Hepatocyte (in vitro differentiated cells): ENCODE results near the gene DENND4A. TPM values are rescaled to one million over a fixed set of nuclear protein-coding genes. Genes with fewer than 3 reads are reported as not detected.

Source experiments
- DNase-seq: peaks from one replicate; pipeline ENCODE4 v3.0.0-alpha.2; 2016; ENCODE audit warnings: low spot score
- H2AFZ ChIP-seq: fragments of 200-600 bp; sonication (generic); 2 replicates; pipeline ENCODE4 v1.6.0; 2016; ENCODE audit warnings: antibody characterized with exemption, mild to moderate bottlenecking
- H3K27ac ChIP-seq: fragments of 200-600 bp; sonication (generic); 2 replicates; pipeline ENCODE4 v1.5.1; 2016; ENCODE audit warnings: mild to moderate bottlenecking
- H3K27me3 ChIP-seq: fragments of 200-600 bp; sonication (generic); 2 replicates; pipeline ENCODE4 v1.6.1; 2016
- H3K36me3 ChIP-seq: fragments of 200-600 bp; sonication (generic); replicated peaks from 2 replicates; pipeline ENCODE4 v1.5.1; 2016; ENCODE audit warnings: low read depth; ENCODE audit not compliant: insufficient read depth
- H3K4me1 ChIP-seq: fragments of 200-600 bp; sonication (generic); 2 replicates; pipeline ENCODE4 v1.5.1; 2016; ENCODE audit warnings: mild to moderate bottlenecking, moderate library complexity; ENCODE audit not compliant: insufficient read depth
- H3K4me2 ChIP-seq: fragments of 200-600 bp; sonication (generic); 2 replicates; pipeline ENCODE4 v1.6.0; 2016
- H3K4me3 ChIP-seq: fragments of 200-600 bp; sonication (generic); 2 replicates; pipeline ENCODE4 v1.5.1; 2016; ENCODE audit warnings: mild to moderate bottlenecking
- H3K79me2 ChIP-seq: fragments of 200-600 bp; sonication (generic); 2 replicates; pipeline ENCODE4 v1.6.0; 2017; ENCODE audit warnings: mild to moderate bottlenecking
- H3K9me2 ChIP-seq: fragments of 200-600 bp; sonication (generic); replicated peaks from 2 replicates; pipeline ENCODE4 v1.6.0; 2017; ENCODE audit warnings: mild to moderate bottlenecking; ENCODE audit not compliant: insufficient read depth
- H3K9me3 ChIP-seq: fragments of 200-600 bp; sonication (generic); 2 replicates; pipeline ENCODE4 v1.5.1; 2016; ENCODE audit warnings: low read depth, mild to moderate bottlenecking
- H4K20me1 ChIP-seq: fragments of 200-600 bp; sonication (generic); 2 replicates; pipeline ENCODE4 v1.6.0; 2016; ENCODE audit warnings: mild to moderate bottlenecking; ENCODE audit not compliant: insufficient read depth, poor library complexity, severe bottlenecking
- CTCF ChIP-seq: fragments of 200-600 bp; sonication (generic); IDR thresholded peaks from 2 replicates; pipeline ENCODE4 v1.5.1; 2016; ENCODE audit warnings: antibody characterized with exemption, mild to moderate bottlenecking; ENCODE audit not compliant: poor library complexity
- EZH2 ChIP-seq: fragments of 200-600 bp; sonication (generic); IDR thresholded peaks from 2 replicates; pipeline ENCODE4 v1.6.1; 2016; ENCODE audit warnings: antibody characterized with exemption, mild to moderate bottlenecking, borderline replicate concordance
- EZH2phosphoT487 ChIP-seq: fragments of 200-600 bp; sonication (generic); IDR thresholded peaks from one replicate; pipeline ENCODE4 v1.6.1; 2018; ENCODE audit warnings: antibody characterized with exemption, mild to moderate bottlenecking, low read depth, moderate library complexity; ENCODE audit not compliant: unreplicated experiment, severe bottlenecking
- WGBS: methylation state at CpG from one replicate; pipeline ENCODE4 v1.1.6; 2016; ENCODE audit warnings: low lambda C conversion rate; ENCODE audit errors: missing lambda C conversion rate; 5-methylcytosine and 5-hydroxymethylcytosine counted together
- polyA plus RNA-seq: library from polyadenylated mRNA; unstranded; fragments of >200 nt; fragmentation: Nextera tagmentation; extraction: Ambion mirVana; gene quantifications from 2 replicates; pipeline ENCODE4 v1.2.1, GENCODE V29; 2016
- total RNA-seq: library from RNA; depleted of rRNA; stranded (reverse); fragments of >200 nt; gene quantifications from 2 replicates; pipeline ENCODE4 v1.2.3, GENCODE V29; 2014

Gene DENND4A
- total and polyA plus RNA-seq, 2 experiments from 2014 or later, result 3.2 to 20.7 TPM

GRCh38 chr15:65751431-65751830, 40.7 kb downstream of the DENND4A start:
- no peak for DNase-seq
- Histone ChIP-seq H4K20me1 (no peaks in the 10 kb centered on the region), H3K9me3 (no peaks in the 10 kb centered on the region), H3K79me2 (no peaks in the 10 kb centered on the region), H3K27me3 (no peaks in the 10 kb centered on the region), H3K27ac (no peak overlapping the region), H3K4me3 (no peak overlapping the region), H3K4me1 (no peaks in the 10 kb centered on the region), H3K4me2 (no peak overlapping the region), H2AFZ (no peak overlapping the region), H3K9me2 (no peaks in the 10 kb centered on the region), H3K36me3 (no peaks in the 10 kb centered on the region)
- WGBS, result 81% methylated on average over 2 of the region's 2 CpGs
- no peak for TF ChIP-seq EZH2phosphoT487
- no peak for TF ChIP-seq CTCF
- no peak for TF ChIP-seq EZH2

GRCh38 chr15:65747265-65747664, 44.8 kb downstream of the DENND4A start:
- Histone ChIP-seq H3K27ac (no peak overlapping the region), H3K9me3 (no peaks in the 10 kb centered on the region), H4K20me1 (no peaks in the 10 kb centered on the region), H3K79me2 (no peaks in the 10 kb centered on the region), H3K4me1 (peaks cover 9% of the 10 kb centered on the region), H3K27me3 (no peaks in the 10 kb centered on the region), H3K9me2 (no peaks in the 10 kb centered on the region), H3K36me3 (no peaks in the 10 kb centered on the region), H2AFZ (no peak overlapping the region), H3K4me2 (no peak overlapping the region), H3K4me3 (no peak overlapping the region)
- DNase-seq, result no peak
- no peak for TF ChIP-seq EZH2phosphoT487
- no peak for TF ChIP-seq CTCF
- TF ChIP-seq EZH2, result no peak

GRCh38 chr15:65743637-65744252, 48.3 kb downstream of the DENND4A start:
- DNase-seq, result no peak
- no peak overlapping the region for H2AFZ ChIP-seq
- H3K4me1 ChIP-seq, result peaks cover 9% of the 10 kb centered on the region
- H4K20me1 ChIP-seq, result no peaks in the 10 kb centered on the region
- H3K27me3 ChIP-seq, result no peaks in the 10 kb centered on the region
- H3K4me3 ChIP-seq, result no peak overlapping the region
- no peaks in the 10 kb centered on the region for H3K9me2 ChIP-seq
- H3K79me2 ChIP-seq, result no peaks in the 10 kb centered on the region
- no peak overlapping the region for H3K27ac ChIP-seq
- 35% methylated on average over 1 of the region's 1 CpG for WGBS
- no peak for TF ChIP-seq EZH2
- TF ChIP-seq CTCF, result no peak
- TF ChIP-seq EZH2phosphoT487, result no peak
- no peaks in the 10 kb centered on the region for H3K9me3 ChIP-seq
- H3K36me3 ChIP-seq, result no peaks in the 10 kb centered on the region
- H3K4me2 ChIP-seq, result no peak overlapping the region

- Histone ChIP-seq H3K36me3 (no peaks in the 10 kb centered on the region), H3K9me3 (no peaks in the 10 kb centered on the region), H3K4me3 (no peak overlapping the region), H2AFZ (no peak overlapping the region), H3K27me3 (no peaks in the 10 kb centered on the region), H3K79me2 (no peaks in the 10 kb centered on the region), H3K4me2 (no peak overlapping the region), H3K4me1 (peaks cover 9% of the 10 kb centered on the region), H3K27ac (no peak overlapping the region), H4K20me1 (no peaks in the 10 kb centered on the region), H3K9me2 (no peaks in the 10 kb centered on the region)
- no peak for TF ChIP-seq CTCF
- TF ChIP-seq EZH2phosphoT487, result no peak
- TF ChIP-seq EZH2, result no peak
- WGBS, result 98% methylated on average over 5 of the region's 5 CpGs
- no peak for DNase-seq
These were observed 51.9 kb downstream of the DENND4A start for GRCh38 chr15:65740148-65740547.
